HTR-8/SVneo (cell line): Measurements from ENCODE around the gene PFKFB2.
A peak's percentile ranks its signal among the peaks of the same experiment; 100 is the strongest.

Experiments
- DNase-seq: peaks from one replicate; pipeline ENCODE4 v3.0.0; 2011; ENCODE audit warnings: low spot score, mixed read lengths; ENCODE audit not compliant: insufficient read length
- FAIRE-seq: peaks from 2 replicates; lab custom pipeline; 2011; peaks lifted over from hg19 to GRCh38; lab: Jason Lieb, UNC

The PFKFB2 gene

GRCh38 chr1:207021139-207021861 lies 31.8 kb upstream of the PFKFB2 start:
- FAIRE-seq (no peak), DNase-seq (no peak)

DNA sequence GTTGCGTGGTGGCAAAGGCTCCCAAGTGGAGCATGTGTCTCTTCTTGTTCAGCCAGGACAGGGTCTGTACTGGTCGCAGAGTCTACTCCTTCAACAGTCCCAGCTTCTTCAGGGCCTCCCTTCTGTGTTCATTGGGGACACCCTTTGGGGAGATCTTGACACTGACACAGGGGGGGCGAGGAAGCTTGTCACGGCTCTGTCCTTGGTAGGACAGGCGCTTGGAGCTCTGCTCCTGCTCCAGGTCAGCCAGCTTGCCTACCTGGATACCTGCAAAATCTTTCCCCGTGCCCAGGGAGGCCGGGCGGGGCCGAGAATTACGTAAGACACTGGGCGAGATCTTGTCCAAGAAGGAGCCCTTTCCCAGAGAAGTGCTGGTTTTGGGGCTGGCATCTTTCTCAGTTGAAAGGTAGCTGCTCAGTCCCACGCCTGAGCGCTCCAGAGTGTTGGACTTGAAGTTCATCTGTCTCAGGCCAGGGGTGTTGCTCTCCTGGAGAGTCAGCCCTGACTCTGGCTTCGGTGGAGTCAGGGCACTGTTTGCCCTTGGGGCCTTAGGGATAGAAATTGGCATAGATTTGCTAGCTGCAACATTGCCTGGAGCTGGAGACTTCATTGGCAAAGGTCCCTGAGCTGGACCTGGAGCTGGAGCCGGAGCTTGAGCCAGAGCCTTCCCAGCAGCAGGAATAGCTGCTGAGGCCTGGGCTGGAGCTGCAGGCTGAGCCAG lies 31.0 kb upstream of the PFKFB2 start:
- no peak for DNase-seq
- no peak for FAIRE-seq

DNA sequence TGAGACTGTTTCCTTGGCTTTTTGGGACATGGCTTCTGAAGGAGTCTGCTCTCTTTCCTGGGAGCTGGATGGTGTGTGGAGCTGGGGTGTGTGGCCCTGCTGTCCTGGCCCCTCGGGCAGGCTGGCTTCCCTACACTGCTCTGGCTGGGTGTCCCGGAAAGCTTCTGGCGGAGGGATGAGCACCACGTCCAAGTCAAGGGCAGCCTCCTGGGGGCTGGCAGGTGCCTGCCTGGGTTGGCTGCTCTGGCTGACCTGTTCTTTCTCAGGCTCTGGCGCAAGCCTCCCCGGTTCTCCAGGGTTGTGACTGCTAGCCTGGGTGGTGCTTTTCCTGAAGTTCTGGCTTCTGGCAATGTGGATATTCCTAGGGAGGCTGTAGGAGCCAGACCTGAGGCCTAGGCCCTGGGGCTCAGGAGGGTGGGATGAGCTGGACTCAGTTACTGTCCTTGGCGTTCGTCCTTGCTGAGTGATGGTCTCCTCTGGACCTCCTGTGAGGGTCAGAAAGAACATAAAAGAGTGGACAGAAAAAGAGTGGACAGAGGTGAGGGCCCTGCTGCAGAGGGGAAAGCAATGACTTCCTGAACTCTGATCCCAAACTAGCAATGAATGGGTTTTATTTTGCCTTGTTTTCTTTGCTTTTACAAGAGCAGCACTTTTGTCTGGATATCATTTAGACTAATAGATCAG lies 29.9 kb upstream of the PFKFB2 start:
- DNase-seq, result no peak
- no peak for FAIRE-seq

GRCh38 chr1:207024202-207025145 lies 28.6 kb upstream of the PFKFB2 start:
- FAIRE-seq (no peak), DNase-seq (no peak)

DNA sequence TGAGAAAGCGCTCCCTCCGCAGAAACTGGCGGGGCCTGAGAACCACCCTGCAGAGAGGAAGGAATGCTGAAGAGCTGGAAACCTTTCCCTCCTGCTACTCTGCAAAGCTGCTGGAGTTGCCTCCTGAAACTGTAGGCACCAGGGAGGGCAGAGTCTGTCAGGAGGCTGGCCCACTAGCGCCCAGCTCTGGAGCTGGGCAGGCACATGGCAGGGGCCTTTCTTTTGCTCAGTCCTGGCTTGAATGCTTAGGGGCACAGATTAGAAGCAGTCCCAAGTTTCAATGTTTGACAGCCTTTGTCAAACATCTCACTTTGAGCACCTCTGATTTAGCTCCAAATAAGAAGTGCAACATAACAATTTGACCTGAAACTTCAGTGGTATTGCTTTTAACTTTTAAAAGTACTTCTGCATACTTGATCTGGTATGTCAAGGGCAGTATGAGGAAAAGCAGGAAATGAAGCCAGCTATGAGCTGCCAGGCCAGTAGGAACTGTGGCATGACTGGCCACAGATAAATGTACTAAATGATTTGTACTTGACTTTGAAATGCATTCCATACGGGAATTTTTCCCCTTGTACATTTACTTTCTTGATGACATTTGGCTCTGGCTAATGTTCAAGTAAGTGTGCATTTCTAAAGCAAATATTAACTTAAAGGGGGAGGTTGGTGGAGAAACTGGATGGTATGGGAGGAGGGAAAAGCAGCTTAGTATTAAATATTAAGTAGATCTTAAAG lies 27.8 kb upstream of the PFKFB2 start:
- DNase-seq, result no peak
- FAIRE-seq, result no peak

DNA sequence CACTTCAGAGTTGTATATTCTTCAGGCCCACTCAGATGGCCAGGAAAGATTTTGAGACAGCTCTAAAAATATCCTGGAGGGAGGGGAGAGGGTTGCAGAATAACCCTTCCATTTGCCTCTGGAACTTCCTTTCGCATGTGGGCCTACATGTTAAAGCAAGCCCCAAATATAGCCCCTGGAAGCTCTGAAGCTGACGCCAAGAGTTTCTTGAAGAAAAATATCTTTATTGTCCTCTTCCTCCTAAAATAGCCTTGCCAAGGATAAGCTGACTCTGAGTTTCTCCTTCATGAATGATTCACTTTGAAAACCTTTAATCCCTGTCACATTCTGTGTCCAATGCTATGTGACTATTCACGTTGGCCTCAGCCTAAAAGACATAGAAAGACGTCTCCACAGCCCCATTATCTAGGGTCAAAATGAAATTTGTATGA lies 27.0 kb upstream of the PFKFB2 start:
- DNase-seq, result no peak
- FAIRE-seq, result no peak

DNA sequence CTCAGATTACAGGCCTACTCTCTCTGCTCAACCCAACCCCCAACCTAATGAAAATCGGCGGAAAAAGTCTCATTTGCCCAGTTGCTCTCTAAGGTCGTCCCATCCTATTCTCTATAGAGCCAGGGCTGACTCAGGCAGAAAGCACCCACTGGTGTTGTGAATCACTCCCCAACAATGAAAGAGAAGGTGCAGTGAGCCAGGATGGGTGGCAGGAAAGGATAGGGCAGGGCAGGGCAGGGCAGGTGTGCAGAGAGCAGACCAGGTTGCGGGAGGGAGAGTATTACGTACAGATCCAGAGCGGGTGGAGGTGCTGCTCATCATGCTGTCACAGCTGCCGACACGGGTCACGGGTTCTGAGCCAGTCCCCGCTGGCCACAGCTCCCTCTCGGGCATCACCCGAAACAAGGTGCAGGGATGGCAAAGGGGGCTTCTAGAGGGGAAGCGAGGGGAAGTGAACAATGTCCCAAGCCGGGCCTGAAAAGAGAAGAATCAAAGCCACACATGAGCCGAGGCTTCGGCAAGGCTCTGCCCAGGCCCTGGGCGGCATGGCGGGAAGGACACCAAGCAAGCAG lies 25.8 kb upstream of the PFKFB2 start:
- FAIRE-seq, result no peak
- peak; percentile 53 for DNase-seq

- no peak for DNase-seq
- FAIRE-seq, result no peak
These were observed 25.2 kb upstream of the PFKFB2 start for GRCh38 chr1:207027921-207028320.

GRCh38 chr1:207028884-207029650 lies 24.0 kb upstream of the PFKFB2 start:
- FAIRE-seq (no peak), DNase-seq (no peak)

- FAIRE-seq (no peak), DNase-seq (no peak)
These were observed 23.2 kb upstream of the PFKFB2 start for GRCh38 chr1:207029701-207030521.

DNA sequence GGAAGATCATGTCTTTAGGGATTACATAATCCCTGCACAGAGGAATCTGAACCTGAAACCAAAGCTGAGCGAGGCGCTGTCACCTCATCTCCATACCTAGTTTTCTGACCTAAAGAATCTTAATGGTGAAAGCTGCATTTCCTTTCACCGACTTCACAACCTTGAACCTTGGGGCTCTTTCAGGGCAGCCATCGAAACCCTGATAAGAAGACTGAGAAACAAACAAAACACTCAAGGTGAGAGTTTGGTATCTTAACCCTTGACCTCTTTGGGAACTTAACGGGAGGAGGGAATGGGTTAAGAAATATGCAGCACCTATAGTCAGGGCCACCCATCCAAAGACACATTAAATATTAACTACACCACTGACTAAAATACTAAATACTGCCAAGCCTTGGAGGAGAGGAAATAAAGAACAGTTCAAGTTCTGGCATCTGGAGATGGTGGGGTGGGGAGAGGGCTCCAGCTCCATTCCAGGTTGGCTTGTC lies 22.5 kb upstream of the PFKFB2 start:
- DNase-seq (no peak), FAIRE-seq (no peak)

GRCh38 chr1:207031016-207031415 lies 22.1 kb upstream of the PFKFB2 start:
- FAIRE-seq, result no peak
- DNase-seq, result no peak

- DNase-seq (no peak), FAIRE-seq (no peak)
These were observed 21.3 kb upstream of the PFKFB2 start for GRCh38 chr1:207031632-207032264.

DNA sequence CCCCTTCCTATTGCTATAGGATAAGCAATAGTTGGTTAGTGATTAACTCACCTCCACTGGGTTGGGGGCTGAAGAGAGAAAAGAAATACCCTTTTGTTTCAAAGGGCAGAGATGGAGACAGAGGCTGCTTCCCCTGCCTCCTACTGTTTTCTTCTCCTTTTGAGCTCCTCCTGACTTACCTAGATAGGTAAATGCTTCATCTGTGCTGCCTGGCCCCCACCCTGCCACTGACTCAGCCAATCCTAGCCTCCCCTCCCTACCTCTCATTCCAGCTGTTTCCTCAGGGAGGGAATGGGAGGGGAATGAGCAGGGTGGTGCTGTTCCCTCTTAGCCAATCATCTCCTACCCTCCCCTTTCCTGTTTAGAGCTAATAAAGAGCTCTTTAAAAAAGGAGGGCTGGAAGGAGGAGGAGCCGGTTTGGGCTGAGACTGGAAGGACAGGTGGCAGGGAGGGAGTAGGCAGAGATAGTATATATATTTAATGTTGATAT lies 20.5 kb upstream of the PFKFB2 start, which contains the start of gene C1orf116:
Gene C1orf116, minus strand, starts transcription at position 229 of the 490 bp plus-strand sequence. CDS start 5,158 bp downstream, outside the sequence.
- DNase-seq (no peak), FAIRE-seq (no peak)

DNA sequence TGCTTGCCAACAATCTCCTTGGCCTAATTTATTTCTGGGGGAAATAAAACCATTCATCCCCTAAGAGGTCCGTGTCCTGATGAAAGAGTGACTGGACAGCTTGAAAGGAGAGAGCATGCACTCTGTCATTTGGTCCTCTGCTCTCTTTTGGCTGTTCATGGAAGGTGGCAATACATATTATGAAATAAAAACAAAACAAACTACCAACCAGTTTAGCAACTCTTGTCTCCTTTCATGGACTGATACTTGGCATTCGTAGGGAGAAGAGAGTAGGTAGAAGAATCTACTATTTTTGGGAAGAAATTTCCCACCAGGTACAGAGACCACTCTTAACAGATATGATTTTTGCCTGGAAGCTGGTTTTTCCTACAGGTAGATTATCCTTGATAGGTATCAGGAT lies 19.8 kb upstream of the PFKFB2 start:
- no peak for FAIRE-seq

GRCh38 chr1:207034208-207034607 lies 18.9 kb upstream of the PFKFB2 start:
- no peak for DNase-seq
- no peak for FAIRE-seq

More for the DNA sequence above, 19.8 kb upstream of the PFKFB2 start:
- DNase-seq, result no peak

- no peak for FAIRE-seq
- no peak for DNase-seq
These were observed 18.1 kb upstream of the PFKFB2 start for GRCh38 chr1:207034998-207035397.
